HG03064 (cell line): ENCODE data around the gene ABCC8.

Experiments
- ATAC-seq: cut with Tn5 transposase; IDR thresholded peaks from one replicate; pipeline ENCODE4 v1.9.1; 2021; ENCODE audit warnings: low read depth; ENCODE audit not compliant: unreplicated experiment

Gene ABCC8

GRCh38 chr11:17476317-17477083, at the start of gene ABCC8:
ABCC8 (minus strand) TSS chr11:17476845; CDS start chr11:17476776, 69 bp downstream.
- ATAC-seq: no peak

GRCh38 chr11:17526326-17526725, 49.7 kb upstream of the ABCC8 start:
- no peak for ATAC-seq

- ATAC-seq: no peak
Observed at GRCh38 chr11:17525570-17525969, 48.9 kb upstream of the ABCC8 start.

DNA sequence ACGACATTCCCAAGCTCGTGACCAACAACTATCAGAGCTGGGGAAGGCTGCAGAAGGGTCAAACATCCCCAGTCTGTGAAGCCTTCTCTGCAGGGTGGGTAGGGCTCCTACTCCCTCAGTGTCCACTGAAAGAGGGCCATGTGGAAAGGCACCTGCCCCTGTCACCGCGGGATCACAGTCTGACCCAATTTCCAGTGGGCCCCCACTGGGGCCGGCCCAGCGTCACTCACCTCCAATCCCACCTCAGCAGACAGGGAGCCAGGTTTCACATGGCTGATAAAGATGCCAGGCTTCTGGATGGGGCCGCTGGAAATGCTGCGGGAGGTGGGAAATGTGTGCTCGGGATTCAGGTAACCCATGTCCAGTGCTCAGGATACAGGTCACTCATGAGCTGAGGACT, 47.6 kb upstream of the ABCC8 start:
- no peak for ATAC-seq

GRCh38 chr11:17522655-17523054, 46.0 kb upstream of the ABCC8 start:
- no peak for ATAC-seq

GRCh38 chr11:17521106-17521900, 44.7 kb upstream of the ABCC8 start:
- ATAC-seq: no peak

DNA sequence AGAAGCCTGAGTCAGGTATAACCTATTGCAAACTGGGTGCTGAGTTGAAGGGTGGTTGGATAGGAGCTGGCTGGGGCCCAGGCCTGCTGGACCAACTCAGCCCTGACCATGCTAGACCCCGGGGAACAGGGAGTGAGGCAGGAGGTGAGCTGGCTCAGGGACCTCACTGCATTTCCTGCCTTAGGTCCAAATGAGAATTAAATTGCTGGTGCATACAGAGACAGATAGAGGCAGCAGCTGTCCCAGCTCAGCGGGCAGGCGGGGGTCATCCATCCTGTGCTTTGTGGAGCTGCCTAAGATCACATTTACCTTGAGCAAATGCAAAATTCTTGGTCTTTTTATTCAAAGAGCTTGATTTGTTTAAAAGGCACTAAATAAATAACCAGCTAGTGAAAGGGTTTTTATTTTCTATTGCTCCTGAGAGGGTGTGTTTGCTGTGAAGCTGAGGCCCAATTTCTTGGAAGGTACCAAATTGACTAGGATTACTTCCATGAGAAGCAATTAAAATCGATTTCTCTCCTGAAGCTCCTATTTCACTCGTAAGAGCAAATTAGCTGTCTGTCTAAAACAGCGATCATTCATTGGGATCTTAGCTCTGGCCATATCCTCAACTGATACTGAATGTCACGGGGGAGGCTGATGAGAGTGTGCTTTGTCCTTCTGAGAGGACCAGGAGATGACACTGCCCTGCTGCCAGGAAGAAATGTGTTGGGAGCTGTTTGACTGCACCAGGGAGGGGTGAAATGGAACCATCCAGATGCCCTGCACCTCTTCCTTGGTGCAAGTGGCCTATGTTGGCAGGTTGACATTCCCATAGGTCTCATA, 42.6 kb upstream of the ABCC8 start:
- no peak for ATAC-seq

DNA sequence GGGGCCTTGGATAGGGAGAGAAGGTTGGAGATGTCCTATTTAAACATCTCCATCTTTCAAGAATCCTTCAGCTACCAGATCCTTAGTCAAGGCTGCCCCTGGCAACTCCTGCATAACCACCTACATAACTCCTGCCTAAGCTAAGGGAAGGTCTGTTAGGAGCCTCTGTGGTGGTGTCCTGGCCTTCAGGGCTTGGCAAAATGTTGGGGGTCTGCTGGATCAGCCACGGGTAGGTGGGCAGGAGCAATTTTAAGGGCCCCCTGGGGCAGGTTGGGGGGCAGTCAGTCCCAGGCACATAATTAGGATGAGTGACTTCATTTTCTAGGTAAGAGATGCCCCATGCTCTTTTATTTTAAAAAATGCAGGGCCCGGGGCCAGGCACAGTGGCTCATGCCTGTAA, 41.7 kb upstream of the ABCC8 start:
- ATAC-seq: no peak

GRCh38 chr11:17517186-17517585, 40.5 kb upstream of the ABCC8 start:
- ATAC-seq: no peak

DNA sequence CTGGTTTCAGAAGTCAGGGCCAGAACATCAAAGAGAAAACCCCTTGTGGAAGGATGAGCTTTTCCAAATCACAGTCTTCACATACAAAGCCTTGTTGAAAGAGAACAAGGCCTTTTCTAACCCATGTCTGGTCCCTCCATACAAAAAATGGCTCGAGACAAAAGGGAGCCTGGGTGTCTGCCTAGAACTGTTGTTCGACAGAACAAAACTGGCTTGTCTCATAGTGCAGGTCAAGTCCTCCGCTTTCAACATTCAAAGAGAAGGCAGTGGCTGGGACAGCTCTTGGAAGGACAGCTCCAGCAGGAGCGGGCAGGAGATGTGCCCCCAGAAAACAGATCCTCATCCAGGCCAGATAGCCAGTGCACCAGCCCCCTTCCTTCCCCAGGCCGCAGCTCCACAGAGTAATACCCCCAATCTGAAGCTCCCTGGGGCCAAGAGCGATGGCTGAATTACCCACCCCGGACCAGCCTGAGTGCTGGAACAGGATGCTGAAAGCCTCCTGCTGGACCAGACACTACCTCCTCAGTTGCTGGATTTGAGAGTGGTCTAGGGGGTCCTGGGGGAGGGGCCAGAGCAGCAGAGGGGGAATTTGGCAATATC, 40.0 kb upstream of the ABCC8 start:
- no peak for ATAC-seq

GRCh38 chr11:17515443-17516176, 39.0 kb upstream of the ABCC8 start:
- no peak for ATAC-seq

DNA sequence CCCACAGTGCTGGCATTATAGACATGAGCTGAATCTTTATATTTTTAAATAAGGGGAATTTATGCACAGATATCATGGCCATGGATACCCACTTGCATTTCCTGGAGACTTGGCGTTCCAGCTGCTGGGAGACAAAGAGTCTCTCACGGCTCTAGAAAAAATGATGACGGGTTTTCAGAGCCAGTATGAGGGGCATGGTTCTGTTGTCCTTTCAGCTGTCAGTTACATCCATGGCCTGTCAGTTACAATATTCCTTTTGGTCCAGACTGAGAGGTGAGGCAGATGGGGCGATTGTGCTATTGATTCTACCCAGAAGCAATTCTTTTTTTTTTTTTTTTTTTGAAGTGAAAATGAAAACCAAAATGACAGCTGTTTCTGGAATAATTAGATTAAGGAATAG, 37.8 kb upstream of the ABCC8 start:
- ATAC-seq: no peak

GRCh38 chr11:17513853-17514252, 37.2 kb upstream of the ABCC8 start:
- ATAC-seq: no peak

DNA sequence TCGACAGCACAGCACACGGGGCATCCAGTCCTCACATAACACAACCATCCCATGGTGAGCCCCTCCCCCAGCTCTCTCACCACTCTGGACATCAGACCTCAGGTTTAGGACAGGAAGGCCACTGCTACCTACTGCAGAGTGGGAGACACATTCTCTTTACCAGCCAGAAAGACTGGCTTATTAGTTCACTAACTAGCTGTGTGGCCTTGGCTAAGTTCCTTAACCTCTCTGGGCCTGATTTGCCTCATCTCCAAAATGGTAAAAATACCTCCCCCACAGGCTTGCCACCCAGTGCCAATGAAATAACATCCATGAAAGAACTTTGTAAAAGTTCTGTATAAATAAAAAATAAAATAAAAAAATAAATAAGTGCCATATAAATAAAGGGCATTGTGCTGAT, 35.5 kb upstream of the ABCC8 start:
- ATAC-seq: no peak

DNA sequence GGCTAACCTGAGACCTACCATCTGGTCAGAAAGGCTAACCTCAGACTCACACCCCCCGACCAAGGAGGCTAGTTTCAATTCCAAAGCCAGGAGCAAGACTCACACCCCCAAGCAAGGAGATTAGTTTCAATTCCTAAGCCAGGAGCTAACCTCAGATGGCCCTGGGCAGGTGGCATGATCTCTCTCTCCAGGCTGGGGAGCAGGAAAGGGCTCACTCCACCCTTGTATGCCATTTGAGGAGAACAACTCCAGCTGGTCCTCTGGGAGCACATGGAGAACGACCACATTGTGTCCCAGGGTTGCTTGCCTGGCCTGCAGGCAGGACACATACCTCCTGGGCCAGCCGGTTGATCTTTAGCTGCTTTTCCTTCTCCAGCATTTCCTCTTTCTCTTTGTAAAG, 34.9 kb upstream of the ABCC8 start:
- ATAC-seq: no peak

GRCh38 chr11:17510507-17511206, 34.0 kb upstream of the ABCC8 start:
- no peak for ATAC-seq

DNA sequence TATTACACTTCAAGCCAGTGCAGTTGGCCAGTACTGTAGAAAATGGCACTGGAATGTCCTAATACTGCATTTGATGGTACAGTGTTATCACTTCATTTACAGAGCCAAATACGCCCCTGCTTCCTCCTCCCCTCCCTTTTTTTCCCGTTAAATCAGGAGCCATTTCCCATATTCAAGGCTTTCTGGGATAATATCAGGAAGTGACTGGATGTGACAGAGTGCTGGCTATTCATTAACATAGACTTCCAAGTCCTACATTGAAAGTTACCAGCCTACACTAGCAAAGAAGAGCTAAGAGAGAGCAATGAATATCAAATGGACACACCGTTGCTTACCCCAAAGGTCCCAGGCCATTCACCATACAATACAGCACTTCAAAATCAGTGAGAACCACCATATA, 32.1 kb upstream of the ABCC8 start:
- no peak for ATAC-seq

DNA sequence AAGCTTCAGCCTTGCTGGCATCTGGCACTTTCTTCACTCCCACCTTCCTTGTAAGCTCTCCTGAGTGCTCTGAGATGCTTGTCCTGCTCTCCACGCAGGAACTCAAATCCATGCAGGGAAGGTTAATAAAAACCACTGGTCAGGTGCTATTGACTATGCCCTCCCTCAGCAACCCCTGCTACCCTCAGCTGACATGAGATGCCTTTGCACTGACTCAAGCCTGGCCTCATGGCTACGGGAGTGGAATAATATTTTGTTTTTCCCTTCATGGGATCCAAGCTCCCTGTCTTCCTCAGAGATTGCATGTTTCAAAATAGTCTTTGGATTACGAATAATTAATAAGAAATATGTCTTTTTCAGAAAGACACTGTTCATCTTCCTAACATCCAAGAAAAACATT, 31.7 kb upstream of the ABCC8 start:
- no peak for ATAC-seq

DNA sequence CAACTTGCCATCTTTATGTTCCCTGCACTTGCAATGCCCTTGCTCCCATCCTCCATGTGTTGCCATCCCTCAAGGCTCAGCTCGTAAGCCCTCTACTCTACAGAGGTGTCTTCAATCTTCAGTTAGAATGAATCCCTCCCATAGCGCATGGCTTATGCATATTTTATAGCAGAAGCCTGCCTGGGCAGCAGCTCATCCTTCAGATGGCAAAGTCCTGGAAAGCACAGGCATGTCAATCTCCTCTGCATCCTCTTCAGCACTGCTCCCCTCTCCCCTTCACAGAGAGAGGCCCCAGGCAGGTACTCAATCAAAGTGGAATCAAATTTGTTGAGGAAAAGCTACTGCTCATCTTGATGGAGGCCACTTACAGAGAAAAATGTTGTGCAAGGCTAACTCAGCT, 31.1 kb upstream of the ABCC8 start:
- no peak for ATAC-seq

DNA sequence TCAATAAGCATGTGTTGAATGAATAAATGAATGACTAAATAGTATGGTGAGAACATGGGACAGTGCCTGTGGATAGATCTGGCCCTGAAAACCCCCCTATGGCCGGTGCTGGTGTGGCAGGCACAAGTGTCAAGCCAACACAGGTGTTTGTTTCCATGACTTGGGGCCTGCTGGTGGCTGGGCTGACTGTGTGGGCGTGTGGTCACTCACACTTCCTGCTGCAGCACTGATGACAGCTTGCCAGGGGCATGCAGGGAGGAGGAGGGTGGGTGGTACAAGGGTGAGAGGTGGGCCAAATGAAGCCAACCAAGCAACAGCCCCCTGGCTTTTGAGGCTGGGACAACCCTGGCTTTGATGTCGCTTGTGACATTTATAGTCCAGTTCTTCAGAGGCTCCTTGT, 30.3 kb upstream of the ABCC8 start:
- no peak for ATAC-seq
